PFSK-1 (cell line): ENCODE results near the gene MTUS2.

ENCODE experiments used
- POLR2AphosphoS5 ChIP-seq: IDR thresholded peaks from 2 replicates; pipeline ENCODE4 v1.6.1; 2012; ENCODE audit warnings: low read depth, mild to moderate bottlenecking, control low read depth, low read length, moderate library complexity
- TAF1 ChIP-seq: IDR thresholded peaks from 2 replicates; pipeline ENCODE4 v1.6.1; 2012; ENCODE audit warnings: low read length, control low read depth, borderline replicate concordance; ENCODE audit not compliant: insufficient read depth

- no peak for TF ChIP-seq POLR2AphosphoS5
- no peak for TF ChIP-seq TAF1
These were observed 6.2 kb downstream of the MTUS2 start for GRCh38 chr13:28826368-28826767.
